ENCODE results near the gene ALDH3B2. TPM values are rescaled to one million over a fixed set of nuclear protein-coding genes. Genes with fewer than 3 reads are reported as not detected.

ALDH3B2 gene
- total and polyA plus RNA-seq, 2 of the 8 experiments (the other 6 are each of a cell fraction or from before 2014, with no cell fraction given) = not detected

DNA sequence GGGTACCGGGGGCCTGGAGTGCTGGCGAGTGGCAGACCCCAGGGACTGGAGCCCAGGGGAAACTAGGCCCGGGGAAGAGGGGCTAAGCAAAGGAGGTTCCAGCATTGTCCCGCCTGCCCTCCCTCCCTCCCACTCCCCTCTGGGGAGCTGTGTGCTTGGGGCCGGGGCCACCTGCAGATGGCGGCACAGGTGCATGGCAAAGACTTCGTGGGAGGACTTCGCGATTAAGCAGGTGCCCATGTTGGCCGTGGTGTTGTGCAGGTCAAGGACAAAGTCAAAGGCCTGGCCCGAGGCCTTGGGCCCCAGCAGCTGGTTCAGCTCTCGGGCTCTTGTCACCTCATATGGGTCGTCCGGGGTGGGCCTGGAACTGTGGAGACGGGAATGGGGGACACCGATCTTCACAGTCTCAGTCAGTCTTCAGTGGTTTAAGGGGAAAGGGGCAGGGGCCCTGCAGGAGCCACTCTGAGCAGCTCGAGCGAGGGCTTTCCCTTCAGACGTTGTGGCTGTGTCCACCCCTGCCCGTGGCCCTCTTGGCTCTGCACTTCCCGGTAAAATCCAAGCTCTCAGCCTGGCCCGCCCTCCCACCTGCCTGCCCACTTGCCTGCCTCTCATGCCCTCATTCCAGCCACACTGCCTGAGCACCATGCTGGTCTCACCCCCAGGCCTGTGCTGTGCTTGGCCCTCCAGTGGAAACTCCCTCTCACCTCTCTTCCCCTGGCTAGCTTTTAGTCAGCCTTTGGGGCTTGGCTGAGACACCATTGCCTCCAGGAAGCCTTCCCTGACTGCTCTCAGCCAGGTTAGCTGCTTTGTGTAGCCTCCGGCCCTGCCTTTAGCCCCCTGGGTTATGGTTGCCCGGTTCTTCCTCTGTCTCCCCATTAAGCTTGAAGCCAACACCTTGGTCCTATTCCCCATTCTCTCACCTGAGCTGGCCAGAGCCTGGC, 28.6 kb downstream of the ALDH3B2 start (continued):
- TF ChIP-seq EZH2 (IDR thresholded peaks at IDR 0.05; ENCODE audit: low read depth, low read length, severe bottlenecking) = no peak

Measured in H1 (cell line).